ENCODE measurements around the gene C2orf74. TPM values are rescaled to one million over a fixed set of nuclear protein-coding genes. Genes with fewer than 3 reads are reported as not detected.
"Not testable (repeated sequence)": the region's sequence is repeated elsewhere in the genome, so short reads cannot be mapped to it uniquely, and the experiment has no call there.

Gene C2orf74
- total and polyA plus RNA-seq, 3 donors from 2014 or later = 39.4 to 50.0 (median 40.4) TPM

- Histone ChIP-seq H3K9me3 (no peaks in the 10 kb centered on the region), H3K36me3 (ENCODE audit: low read depth, missing control alignments) (no peaks in the 10 kb centered on the region), H3K4me3 (no peak overlapping the region), H3K4me1 (no peaks in the 10 kb centered on the region), H3K27ac (no peak overlapping the region), H3K27me3 (no peaks in the 10 kb centered on the region)
- DNase-seq = no peak
- 95% methylated on average over 1 of the region's 1 CpG for WGBS, 2 donors
- TF ChIP-seq POLR2A (IDR thresholded peaks at IDR 0.05) = no peak
- TF ChIP-seq CTCF (IDR thresholded peaks at IDR 0.05) = no peak
- intact Hi-C loops (cut with DNase I; ENCODE audit: low total_unique reads) = no loop called here
These were observed 10.6 kb upstream of the C2orf74 start for GRCh38 chr2:61151436-61151835.

- no peaks in the 10 kb centered on the region for H3K4me1 ChIP-seq
- H3K27me3 ChIP-seq = no peaks in the 10 kb centered on the region
- no peaks in the 10 kb centered on the region for H3K9me3 ChIP-seq
- WGBS, 2 donors = 60 to 74% methylated on average over 3 to 5 of the region's 5 CpGs
- H3K4me3 ChIP-seq = no peak overlapping the region
- no peak overlapping the region for H3K27ac ChIP-seq
- DNase-seq = no peak
- intact Hi-C loops (cut with DNase I; ENCODE audit: low total_unique reads) = no loop called here
- TF ChIP-seq POLR2A (IDR thresholded peaks at IDR 0.05) (no peak), CTCF (IDR thresholded peaks at IDR 0.05) (no peak)
- no peaks in the 10 kb centered on the region for H3K36me3 ChIP-seq (ENCODE audit: low read depth, missing control alignments)
These were observed 4.5 kb upstream of the C2orf74 start for GRCh38 chr2:61157371-61158003.

DNA sequence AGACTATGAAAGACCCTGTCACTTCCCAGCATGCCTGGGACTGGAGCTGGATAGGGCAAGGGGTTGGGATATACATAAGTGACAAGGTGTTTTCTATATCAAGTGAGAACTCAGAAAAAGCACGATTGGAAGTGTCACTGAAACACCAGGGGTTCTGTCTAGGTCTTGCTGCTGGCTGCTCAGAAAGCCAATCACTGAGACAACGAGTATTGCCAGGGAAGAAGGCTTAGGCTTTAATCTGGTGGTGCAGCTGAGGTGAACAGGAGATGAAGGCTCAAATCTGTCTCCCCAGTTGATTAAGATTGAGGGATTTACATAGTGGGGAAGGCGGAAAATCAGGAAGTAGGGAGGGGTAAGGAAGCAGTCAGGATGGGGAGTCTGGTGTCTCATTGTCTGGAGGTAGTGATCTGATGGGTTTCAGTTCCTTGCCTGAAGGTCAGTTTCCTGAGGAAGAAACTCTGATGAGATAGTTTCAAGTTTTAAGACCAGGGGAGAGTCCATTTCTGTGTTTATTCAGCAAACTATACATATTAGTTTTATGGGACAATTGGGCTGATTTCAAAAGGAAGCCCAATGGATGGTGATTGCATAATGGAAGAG is 3.5 kb upstream of the C2orf74 start:
- no peaks in the 10 kb centered on the region for H3K36me3 ChIP-seq (ENCODE audit: low read depth, missing control alignments)
- no peak overlapping the region for H3K27ac ChIP-seq
- H3K4me1 ChIP-seq = no peaks in the 10 kb centered on the region
- no peak overlapping the region for H3K4me3 ChIP-seq
- no peak for DNase-seq
- WGBS, 2 donors = 77 to 85% methylated on average over 3 of the region's 3 CpGs
- TF ChIP-seq POLR2A (IDR thresholded peaks at IDR 0.05) (no peak), CTCF (IDR thresholded peaks at IDR 0.05) (no peak)
- H3K9me3 ChIP-seq = no peaks in the 10 kb centered on the region
- no peaks in the 10 kb centered on the region for H3K27me3 ChIP-seq
- intact Hi-C loops (cut with DNase I; ENCODE audit: low total_unique reads) = no loop called here

DNA sequence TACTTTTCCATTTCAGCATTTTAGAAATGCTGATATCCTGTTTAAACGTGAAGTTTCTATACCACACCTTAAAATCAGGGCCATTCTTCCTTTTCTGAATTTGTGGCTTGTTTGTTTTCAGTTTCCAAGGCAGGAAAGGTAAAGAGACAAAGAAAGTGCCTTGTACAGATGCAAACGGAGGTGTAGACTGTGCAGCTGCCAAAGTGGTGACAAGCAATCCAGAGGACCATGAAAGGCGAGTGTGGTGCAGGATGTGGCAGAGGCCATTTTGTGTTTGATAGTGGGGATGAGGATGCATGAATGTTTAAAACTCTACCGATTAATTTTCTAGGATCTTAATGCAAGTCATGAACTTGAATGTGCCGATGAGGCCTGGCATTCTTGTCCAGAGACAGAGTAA is 733 bp downstream of the C2orf74 start:
- Histone ChIP-seq H3K36me3 (ENCODE audit: low read depth, missing control alignments) (no peaks in the 10 kb centered on the region), H3K4me1 (no peaks in the 10 kb centered on the region), H3K27me3 (no peaks in the 10 kb centered on the region), H3K27ac (no peak overlapping the region), H3K4me3 (no peak overlapping the region), H3K9me3 (no peaks in the 10 kb centered on the region)
- intact Hi-C loops (cut with DNase I; ENCODE audit: low total_unique reads) = no loop called here
- no peak for DNase-seq
- TF ChIP-seq POLR2A (IDR thresholded peaks at IDR 0.05) = no peak
- no peak for TF ChIP-seq CTCF (IDR thresholded peaks at IDR 0.05)
- 82 to 89% methylated on average over 5 of the region's 5 CpGs for WGBS, 2 donors

- H3K27me3 ChIP-seq; intact Hi-C loops (cut with DNase I; ENCODE audit: low total_unique reads); H3K4me3 ChIP-seq; DNase-seq; H3K4me1 ChIP-seq; H3K9me3 ChIP-seq; H3K27ac ChIP-seq; H3K36me3 ChIP-seq (ENCODE audit: low read depth, missing control alignments): not testable (repeated sequence)
- WGBS, 2 donors = 86 to 95% methylated on average over 7 of the region's 7 CpGs
These were observed 3.1 kb downstream of the C2orf74 start for GRCh38 chr2:61165082-61165481.

Measured in testis (tissue), 3 donors.